ENCODE measurements around the gene KIDINS220.

GRCh38 chr2:8740136-8740535, 97.3 kb downstream of the KIDINS220 start:
- TF ChIP-seq, protein P1, sequence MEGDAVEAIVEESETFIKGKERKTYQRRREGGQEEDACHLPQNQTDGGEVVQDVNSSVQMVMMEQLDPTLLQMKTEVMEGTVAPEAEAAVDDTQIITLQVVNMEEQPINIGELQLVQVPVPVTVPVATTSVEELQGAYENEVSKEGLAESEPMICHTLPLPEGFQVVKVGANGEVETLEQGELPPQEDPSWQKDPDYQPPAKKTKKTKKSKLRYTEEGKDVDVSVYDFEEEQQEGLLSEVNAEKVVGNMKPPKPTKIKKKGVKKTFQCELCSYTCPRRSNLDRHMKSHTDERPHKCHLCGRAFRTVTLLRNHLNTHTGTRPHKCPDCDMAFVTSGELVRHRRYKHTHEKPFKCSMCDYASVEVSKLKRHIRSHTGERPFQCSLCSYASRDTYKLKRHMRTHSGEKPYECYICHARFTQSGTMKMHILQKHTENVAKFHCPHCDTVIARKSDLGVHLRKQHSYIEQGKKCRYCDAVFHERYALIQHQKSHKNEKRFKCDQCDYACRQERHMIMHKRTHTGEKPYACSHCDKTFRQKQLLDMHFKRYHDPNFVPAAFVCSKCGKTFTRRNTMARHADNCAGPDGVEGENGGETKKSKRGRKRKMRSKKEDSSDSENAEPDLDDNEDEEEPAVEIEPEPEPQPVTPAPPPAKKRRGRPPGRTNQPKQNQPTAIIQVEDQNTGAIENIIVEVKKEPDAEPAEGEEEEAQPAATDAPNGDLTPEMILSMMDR (IDR thresholded peaks at IDR 0.05; ENCODE audit: borderline replicate concordance, extremely low read depth, low read length, poor library complexity, severe bottlenecking): no peak
- TF ChIP-seq EZH2 (IDR thresholded peaks at IDR 0.05; ENCODE audit: borderline replicate concordance, low read depth, low read length, severe bottlenecking): no peak
